Tibial nerve (tissue), 4 donors: ENCODE results near the gene PLSCR3. TPM values are rescaled to one million over a fixed set of nuclear protein-coding genes. Genes with fewer than 3 reads are reported as not detected.
A peak's percentile ranks its signal among the peaks of the same experiment; 100 is the strongest.

Experiments used
- DNase-seq, 2 donors: peaks; one replicate each; pipeline ENCODE4 v3.0.0-alpha.2; 2019; ENCODE audit warnings: low spot score in 2 of 2
- H3K27ac ChIP-seq, 4 donors: fragments of 200-600 bp; sonication (generic) in 3 of 4; one replicate each; pipeline ENCODE4 v1.5.1; 2017 to 2019; ENCODE audit warnings: mild to moderate bottlenecking in 1 of 4
- H3K27me3 ChIP-seq, 2 donors: fragments of 200-600 bp; sonication (generic) in 1 of 2; one replicate each; pipeline versions ENCODE4 v1.5.1 to v1.6.0; 2017 to 2019
- H3K36me3 ChIP-seq, 3 donors: fragments of 200-600 bp; sonication (generic); one replicate each; pipeline ENCODE4 v1.5.1; 2018 to 2019
- H3K4me1 ChIP-seq, 4 donors: fragments of 200-600 bp; sonication (generic) in 3 of 4; one replicate each; pipeline ENCODE4 v1.5.1; 2017 to 2019
- H3K4me3 ChIP-seq, 4 donors: fragments of 200-600 bp; sonication (generic) in 3 of 4; one replicate each; pipeline ENCODE4 v1.5.1; 2017 to 2019; ENCODE audit warnings: mild to moderate bottlenecking in 1 of 4, moderate library complexity in 1 of 4
- H3K9me3 ChIP-seq, 4 donors: fragments of 200-600 bp; sonication (generic) in 3 of 4; one replicate each; pipeline ENCODE4 v1.5.1; 2017 to 2019
- EP300 ChIP-seq, 2 donors: sonication (generic); formaldehyde crosslinking; IDR thresholded peaks; one replicate each; pipeline ENCODE4 v1.6.1; 2017; ENCODE audit warnings: antibody characterized with exemption in 2 of 2, mild to moderate bottlenecking in 1 of 2
- POLR2A ChIP-seq, 2 donors: fragments of 450-650 bp; IDR thresholded peaks; one replicate each; pipeline ENCODE4 v1.6.1; 2017; ENCODE audit warnings: antibody characterized with exemption in 2 of 2, mild to moderate bottlenecking in 2 of 2, moderate library complexity in 2 of 2
- WGBS, 2 donors: methylation state at CpG; one replicate each; pipeline ENCODE4 v1.1.5; 2018; 5-methylcytosine and 5-hydroxymethylcytosine counted together
- total RNA-seq, 4 donors: library from RNA; depleted of rRNA; stranded (reverse); fragments of >200 nt; gene quantifications; one replicate each; pipeline ENCODE4 v1.1.0, GENCODE V29; 2016
- TF ChIP-seq, protein P1 (sequence below), 5 experiments: fragments of 200-600 bp in 3 of 5; fragments of 450-650 bp in 2 of 5; sonication (generic) in 3 of 5; IDR thresholded peaks; one replicate each; pipeline ENCODE4 v1.5.1; 2016 to 2019; ENCODE audit warnings: antibody characterized with exemption in 5 of 5, mild to moderate bottlenecking in 3 of 5, moderate library complexity in 2 of 5

Gene PLSCR3
- total RNA-seq, 4 donors from 2014 or later, result 28.7 to 55.5 (median 42.9) TPM

DNA sequence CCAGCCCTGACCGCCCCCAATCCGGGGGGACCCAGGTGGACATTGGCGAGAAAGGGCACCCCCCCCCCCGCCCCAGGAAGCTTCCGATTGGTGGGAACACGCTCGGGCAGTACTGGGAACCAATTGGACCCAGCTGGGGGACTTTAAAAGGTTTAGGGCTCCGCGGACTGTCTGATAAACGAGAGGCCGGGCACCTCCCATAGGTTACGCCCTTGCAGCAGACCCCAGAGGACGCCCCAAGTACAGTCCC, 9.3 kb upstream of the PLSCR3 start:
- no peak for DNase-seq
- Histone ChIP-seq H3K4me3 (peak overlapping the region; percentile 55 to 96 (median 66)), H3K4me1 (peaks cover 0 to 56% (median 21%) of the 10 kb centered on the region in 4 donors), H3K27ac (peak overlapping the region; percentile 85 to 98 (median 96)), H3K9me3 (no peaks in the 10 kb centered on the region), H3K27me3 (no peaks in the 10 kb centered on the region), H3K36me3 (peaks cover 0 to 15% (median 0%) of the 10 kb centered on the region in 3 donors)
- TF ChIP-seq EP300 (IDR thresholded peaks at IDR 0.05) (no peak), POLR2A (IDR thresholded peaks at IDR 0.05) (no peak)
- TF ChIP-seq, protein P1, sequence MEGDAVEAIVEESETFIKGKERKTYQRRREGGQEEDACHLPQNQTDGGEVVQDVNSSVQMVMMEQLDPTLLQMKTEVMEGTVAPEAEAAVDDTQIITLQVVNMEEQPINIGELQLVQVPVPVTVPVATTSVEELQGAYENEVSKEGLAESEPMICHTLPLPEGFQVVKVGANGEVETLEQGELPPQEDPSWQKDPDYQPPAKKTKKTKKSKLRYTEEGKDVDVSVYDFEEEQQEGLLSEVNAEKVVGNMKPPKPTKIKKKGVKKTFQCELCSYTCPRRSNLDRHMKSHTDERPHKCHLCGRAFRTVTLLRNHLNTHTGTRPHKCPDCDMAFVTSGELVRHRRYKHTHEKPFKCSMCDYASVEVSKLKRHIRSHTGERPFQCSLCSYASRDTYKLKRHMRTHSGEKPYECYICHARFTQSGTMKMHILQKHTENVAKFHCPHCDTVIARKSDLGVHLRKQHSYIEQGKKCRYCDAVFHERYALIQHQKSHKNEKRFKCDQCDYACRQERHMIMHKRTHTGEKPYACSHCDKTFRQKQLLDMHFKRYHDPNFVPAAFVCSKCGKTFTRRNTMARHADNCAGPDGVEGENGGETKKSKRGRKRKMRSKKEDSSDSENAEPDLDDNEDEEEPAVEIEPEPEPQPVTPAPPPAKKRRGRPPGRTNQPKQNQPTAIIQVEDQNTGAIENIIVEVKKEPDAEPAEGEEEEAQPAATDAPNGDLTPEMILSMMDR (IDR thresholded peaks at IDR 0.05), result no peak
- 0% methylated on average over 10 of the region's 13 CpGs; no CpG with 5 or more reads in 1 of the 2 donors for WGBS, 2 donors

DNA sequence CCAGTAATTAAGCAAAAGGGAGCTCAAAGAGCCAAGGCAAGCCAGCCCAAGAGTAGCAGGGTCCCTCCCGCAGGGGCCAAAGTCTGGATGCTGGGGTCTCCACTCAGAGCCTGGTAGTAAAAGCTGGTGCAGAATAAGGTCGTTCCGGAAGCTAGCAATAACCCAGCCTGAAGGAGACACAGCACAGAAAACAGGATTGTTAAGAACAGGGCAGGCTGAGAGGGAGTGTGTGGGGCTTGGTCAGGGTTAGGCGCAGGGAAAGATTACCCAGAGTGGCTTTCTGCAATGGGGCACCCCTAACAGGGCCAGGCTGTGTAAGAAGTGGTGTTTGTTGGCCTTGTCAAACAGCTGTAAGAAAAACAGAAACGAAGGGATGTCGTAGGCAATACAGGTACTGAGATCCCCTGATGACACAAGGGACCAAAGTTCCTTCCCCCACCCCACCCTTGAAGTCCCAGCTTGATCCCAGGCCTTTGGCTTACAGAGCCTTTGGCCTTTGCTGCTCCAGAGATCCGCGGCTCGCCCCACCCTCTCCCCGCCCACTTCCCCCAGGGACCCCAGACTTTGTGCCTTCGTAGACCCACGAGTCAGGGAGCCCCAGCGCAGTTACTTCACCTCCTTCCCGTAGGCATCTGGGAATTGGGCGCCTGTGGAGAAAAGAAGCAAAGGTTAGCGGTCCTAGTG, 8.9 kb upstream of the PLSCR3 start:
- H3K36me3 ChIP-seq, result peaks cover 0 to 10% (median 0%) of the 10 kb centered on the region in 3 donors
- H3K4me3 ChIP-seq, result peak overlapping the region; percentile 55 to 96 (median 66)
- TF ChIP-seq EP300 (IDR thresholded peaks at IDR 0.05), result no peak
- no peak for TF ChIP-seq POLR2A (IDR thresholded peaks at IDR 0.05)
- TF ChIP-seq, protein P1 (IDR thresholded peaks at IDR 0.05), result no peak
- peak overlapping the region; percentile 85 to 98 (median 96) for H3K27ac ChIP-seq
- H3K27me3 ChIP-seq, result no peaks in the 10 kb centered on the region
- peaks cover 0 to 56% (median 21%) of the 10 kb centered on the region in 4 donors for H3K4me1 ChIP-seq
- 7 to 14% methylated on average over 6 to 16 of the region's 16 CpGs for WGBS, 2 donors
- peak; percentile 56 to 57 for DNase-seq
- no peaks in the 10 kb centered on the region for H3K9me3 ChIP-seq

DNA sequence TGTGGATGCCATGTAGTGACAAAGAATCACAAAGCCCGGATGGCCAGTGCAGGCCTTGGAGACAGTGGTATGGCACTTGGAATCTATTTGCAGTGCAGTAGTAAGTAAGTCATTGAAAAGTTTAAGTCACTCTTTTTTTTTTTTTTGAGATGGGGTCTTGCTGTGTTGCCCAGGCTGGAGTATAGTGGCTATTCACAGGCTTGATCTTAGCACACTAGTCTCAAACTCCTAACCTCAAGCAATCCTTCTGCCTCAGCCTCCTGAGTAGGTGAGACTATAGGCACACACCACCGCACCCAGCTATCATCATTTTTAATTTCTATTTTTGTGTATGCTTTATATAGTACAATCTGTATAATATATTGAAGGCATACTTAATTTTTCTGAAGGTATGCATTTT, 4.3 kb upstream of the PLSCR3 start:
- Histone ChIP-seq H3K27me3 (no peaks in the 10 kb centered on the region), H3K36me3 (peaks cover 0 to 5% (median 0%) of the 10 kb centered on the region in 3 donors), H3K27ac (no peak overlapping the region), H3K4me3 (no peak overlapping the region), H3K4me1 (peaks cover 0 to 39% (median 23%) of the 10 kb centered on the region in 4 donors), H3K9me3 (no peaks in the 10 kb centered on the region)
- no peak for DNase-seq
- WGBS, 2 donors, result 86 to 89% methylated on average over 2 of the region's 2 CpGs
- TF ChIP-seq POLR2A (IDR thresholded peaks at IDR 0.05) (no peak), EP300 (IDR thresholded peaks at IDR 0.05) (no peak)
- TF ChIP-seq, protein P1 (IDR thresholded peaks at IDR 0.05), result no peak

DNA sequence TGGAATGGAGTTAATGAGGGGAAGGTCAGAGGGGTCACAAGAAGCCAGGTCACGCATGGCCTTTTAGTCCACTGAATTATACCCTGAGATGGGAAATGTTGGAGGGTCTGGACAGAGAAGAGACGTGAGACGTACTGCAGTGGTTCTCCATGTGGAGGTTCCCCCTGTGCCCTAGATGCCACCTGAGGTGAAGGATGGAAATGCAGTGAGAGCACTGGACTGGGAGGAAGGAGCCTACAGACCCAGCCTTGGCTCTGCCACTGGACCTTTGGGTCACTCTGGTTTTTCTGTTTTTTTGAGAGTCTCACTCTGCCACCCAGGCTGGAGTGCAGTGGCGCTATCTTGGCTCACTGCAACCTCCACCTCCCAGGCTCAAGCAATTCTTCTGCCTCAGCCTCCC, 1.8 kb upstream of the PLSCR3 start:
- TF ChIP-seq, protein P1 (IDR thresholded peaks at IDR 0.05), result no peak
- TF ChIP-seq POLR2A (IDR thresholded peaks at IDR 0.05), result no peak
- TF ChIP-seq EP300 (IDR thresholded peaks at IDR 0.05), result no peak
- H3K27ac ChIP-seq, result no peak overlapping the region

DNA sequence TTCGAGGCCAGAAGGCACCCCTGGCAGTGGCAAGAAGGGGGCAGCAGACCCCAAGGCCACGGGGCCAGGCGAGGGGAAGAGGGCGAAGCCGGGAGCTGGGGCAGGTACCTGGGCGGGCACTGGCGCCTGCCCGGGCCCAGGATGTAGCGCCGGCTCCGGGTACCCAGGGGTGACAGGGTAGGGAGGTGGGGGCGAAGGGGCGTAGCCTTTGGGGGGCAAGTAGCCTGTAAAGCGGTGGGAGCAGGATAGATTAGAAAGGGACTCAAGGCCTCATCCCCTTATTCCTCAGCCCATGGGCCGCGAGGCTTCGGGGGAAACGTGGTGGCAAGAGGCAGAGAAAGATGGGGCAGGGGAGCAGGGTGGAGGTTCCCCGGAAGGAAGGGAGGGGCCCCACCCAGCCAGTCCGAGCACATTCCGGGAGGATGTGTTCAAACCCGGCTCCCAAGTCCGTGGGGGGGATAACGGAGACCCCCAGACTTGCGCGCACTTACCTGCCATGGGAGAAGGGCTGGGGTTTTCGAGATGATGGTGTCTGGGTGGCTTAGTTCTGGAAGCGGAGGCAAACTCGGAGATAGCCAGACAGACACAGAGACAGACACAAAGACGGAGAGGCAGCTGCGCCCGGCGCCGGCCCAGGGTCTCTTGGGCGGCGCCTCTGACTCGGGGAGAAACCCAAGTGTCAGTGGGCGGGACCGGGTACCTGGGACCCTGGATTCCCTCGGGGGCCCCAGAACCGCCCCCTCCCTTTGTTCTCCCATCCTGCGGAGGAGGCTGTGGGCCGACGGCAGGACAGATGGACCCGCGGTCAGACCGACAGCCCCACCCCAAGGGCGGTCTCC, 493 bp downstream of the PLSCR3 start:
- DNase-seq, result no peak
- no peaks in the 10 kb centered on the region for H3K27me3 ChIP-seq
- H3K9me3 ChIP-seq, result no peaks in the 10 kb centered on the region
- H3K36me3 ChIP-seq, result peaks cover 0 to 42% (median 0%) of the 10 kb centered on the region in 3 donors
- no peak for TF ChIP-seq POLR2A (IDR thresholded peaks at IDR 0.05)
- H3K4me3 ChIP-seq, result peak overlapping the region; percentile 77 to 95 (median 88)
- WGBS, 2 donors, result 4 to 6% methylated on average over 40 to 47 of the region's 48 CpGs
- peak overlapping the region; percentile 86 to 96 (median 91) for H3K27ac ChIP-seq
- peaks cover 0 to 27% (median 15%) of the 10 kb centered on the region in 4 donors for H3K4me1 ChIP-seq

More for the DNA sequence above, 1.8 kb upstream of the PLSCR3 start:
- H3K4me1 ChIP-seq, result peaks cover 0 to 32% (median 15%) of the 10 kb centered on the region in 4 donors
- WGBS, 2 donors, result 87 to 89% methylated on average over 4 of the region's 4 CpGs
- H3K27me3 ChIP-seq, result no peaks in the 10 kb centered on the region
- no peak overlapping the region for H3K4me3 ChIP-seq
- no peak for DNase-seq
- no peaks in the 10 kb centered on the region for H3K9me3 ChIP-seq
- peaks cover 0 to 19% (median 0%) of the 10 kb centered on the region in 3 donors for H3K36me3 ChIP-seq
